ENCODE data around the gene CAMTA1.
"Not testable (repeated sequence)": the region's sequence is repeated elsewhere in the genome, so short reads cannot be mapped to it uniquely, and the experiment has no call there.

Gene CAMTA1

GRCh38 chr1:7128293-7128692, 343.0 kb downstream of the CAMTA1 start:
- DNase-seq, result no peak

DNA sequence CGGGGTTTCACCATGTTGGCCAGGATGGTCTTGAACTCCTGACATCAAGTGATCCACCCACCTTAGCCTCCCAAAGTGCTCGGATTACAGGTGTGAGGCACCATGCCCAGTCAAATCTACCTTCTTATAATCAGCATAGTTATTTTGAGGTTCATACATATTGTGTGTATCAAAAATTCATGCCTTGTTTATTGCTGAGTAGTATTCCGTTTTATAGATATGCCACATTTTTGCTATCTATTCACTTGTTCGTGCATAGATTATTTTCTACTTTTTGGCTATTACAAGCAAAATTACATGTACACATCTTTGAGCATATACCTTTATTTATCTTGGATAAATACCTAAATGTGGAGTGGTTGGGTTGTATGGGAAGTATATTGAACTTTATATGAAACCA, 344.9 kb downstream of the CAMTA1 start:
- DNase-seq, result no peak

DNA sequence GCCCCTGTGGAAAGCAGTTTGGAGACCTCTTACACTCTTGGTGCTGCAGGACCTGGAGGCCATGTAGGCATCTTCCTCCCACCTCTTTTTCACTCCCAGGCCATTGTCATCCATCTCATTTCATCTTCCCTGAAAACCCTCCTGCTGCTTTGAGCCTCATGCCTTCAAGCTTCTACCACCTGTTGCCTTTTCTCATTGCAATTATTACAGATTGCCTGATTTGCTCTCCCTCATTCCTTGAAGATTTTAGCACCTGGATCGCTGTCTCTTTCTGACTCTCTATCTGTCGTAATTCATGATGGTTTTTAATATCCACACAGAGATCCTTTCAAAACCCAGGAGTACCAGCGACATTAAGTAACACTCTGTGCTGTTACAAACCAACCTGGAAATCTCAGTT, 350.2 kb downstream of the CAMTA1 start:
- DNase-seq, result no peak

DNA sequence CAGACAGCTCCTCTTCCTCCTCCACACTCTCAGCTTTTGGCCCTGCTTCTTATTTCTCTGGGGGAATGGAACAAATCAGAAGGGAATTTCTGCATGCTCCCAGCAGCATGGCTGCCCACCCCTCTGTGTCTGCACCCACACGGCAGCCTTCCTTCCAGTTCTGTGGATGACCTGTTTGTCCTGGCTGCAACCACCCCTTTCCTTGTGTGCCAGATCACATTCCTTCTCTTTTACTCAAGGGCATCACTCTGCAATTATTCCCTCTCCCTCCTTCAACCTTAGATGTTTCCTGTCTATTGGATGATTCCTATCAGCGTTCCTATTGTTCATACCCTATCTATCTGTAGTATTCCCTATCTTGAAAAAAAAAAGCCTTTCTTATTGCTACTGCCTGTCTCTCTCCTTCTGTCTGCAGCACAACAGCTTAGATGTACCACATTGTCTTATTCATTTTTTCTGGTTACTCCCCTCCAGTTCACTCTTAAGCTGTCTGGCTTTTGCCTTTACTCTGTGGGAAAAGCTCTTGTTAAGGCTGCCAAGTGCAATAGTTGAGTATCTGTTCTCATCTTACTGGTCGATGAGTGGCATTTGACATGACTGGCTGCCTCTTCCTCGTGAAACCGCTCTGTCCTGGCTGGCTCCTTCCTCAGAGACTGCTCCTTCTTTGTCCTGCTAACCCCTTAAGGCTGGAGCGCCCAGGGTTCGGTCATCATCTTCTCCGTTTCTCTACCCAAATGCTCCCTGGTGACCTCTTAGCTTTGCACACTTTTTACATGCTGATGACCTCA, 351.1 kb downstream of the CAMTA1 start:
- DNase-seq, result no peak

GRCh38 chr1:7140251-7140650, 355.0 kb downstream of the CAMTA1 start:
- no peak for DNase-seq

DNA sequence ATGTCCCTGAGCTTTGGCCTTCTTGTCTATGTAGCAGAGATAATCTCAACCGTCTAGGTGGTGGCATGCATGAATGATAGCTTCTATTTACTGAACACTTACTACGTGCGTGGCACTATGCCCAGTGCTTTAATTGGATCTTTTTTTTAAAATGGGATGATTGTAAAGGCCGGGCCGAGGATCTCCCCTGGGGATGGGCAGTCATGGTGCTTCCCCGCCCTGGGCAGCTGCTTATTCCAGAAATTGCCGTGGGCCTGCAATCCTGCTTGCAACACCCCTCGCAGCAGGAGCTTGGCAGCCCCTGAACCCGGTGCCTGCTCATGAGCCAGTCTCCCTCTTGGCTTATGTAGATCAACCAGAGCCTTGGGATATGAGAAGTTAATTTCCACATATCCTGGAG, 360.7 kb downstream of the CAMTA1 start:
- DNase-seq, result no peak

GRCh38 chr1:7146710-7147109, 361.5 kb downstream of the CAMTA1 start:
- DNase-seq, result no peak

GRCh38 chr1:7147581-7148282, 362.5 kb downstream of the CAMTA1 start:
- not testable (repeated sequence) for DNase-seq

GRCh38 chr1:7149080-7149838, 364.0 kb downstream of the CAMTA1 start:
- no peak for DNase-seq

- no peak for DNase-seq
These were observed 365.5 kb downstream of the CAMTA1 start for GRCh38 chr1:7150724-7151280.

DNA sequence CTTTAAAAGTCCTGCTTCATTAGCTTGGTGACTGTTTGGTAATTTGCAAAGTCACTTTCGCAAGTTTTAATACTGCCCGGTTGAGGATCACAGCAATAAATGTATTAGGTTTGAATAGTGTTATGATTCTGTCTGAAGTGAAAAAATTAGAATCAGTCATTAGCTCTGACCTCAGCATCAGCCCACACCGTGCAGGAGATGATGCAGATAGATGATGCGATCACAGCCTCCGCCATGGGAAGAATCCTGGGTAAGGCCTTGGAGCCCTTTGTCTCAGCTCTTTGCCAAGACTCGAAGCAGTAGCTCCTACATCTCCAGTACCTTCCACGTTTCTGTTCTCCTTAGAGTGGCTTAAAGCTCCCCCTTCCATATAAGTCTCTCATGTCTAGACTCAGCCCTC, 366.7 kb downstream of the CAMTA1 start:
- DNase-seq, result no peak

DNA sequence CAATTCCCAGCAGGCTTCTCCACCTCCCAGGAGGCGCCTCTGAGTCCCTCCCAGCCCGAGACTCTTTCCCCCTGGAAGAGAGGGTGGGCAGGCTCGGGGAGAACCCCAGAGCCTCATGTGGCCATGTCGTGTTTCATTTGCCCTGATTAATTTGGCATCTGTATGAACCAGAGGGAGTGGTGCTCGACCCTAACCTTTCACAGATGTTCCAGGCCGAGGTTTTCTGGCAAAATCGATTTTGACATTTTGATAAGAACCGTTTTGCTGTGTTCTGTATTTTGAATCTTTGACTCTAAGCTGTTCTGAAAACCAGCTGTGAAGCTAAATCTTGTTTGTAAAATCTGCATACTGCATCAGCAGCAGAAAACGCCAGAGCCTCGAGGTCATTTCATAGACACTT, 367.4 kb downstream of the CAMTA1 start:
- DNase-seq, result no peak

DNA sequence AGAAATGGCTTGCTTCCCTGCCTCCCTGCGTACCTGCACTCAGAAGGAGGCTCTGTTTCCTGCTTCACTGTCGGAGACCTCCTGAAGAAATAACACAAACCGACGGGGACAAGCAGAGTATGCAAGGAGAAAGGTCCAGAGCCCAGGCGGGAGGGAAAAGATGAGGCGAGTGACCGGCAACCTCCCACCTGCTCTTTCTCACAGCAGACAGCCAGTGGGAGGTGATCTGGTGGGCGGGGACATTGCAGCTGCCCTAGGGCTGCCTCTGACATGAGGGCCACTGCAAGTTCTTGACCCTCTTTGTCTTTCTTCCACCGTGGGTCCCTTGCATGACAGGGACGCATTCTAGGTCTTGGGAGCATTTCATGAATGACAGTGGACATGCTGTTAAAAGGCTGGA, 368.2 kb downstream of the CAMTA1 start:
- DNase-seq, result no peak

DNA sequence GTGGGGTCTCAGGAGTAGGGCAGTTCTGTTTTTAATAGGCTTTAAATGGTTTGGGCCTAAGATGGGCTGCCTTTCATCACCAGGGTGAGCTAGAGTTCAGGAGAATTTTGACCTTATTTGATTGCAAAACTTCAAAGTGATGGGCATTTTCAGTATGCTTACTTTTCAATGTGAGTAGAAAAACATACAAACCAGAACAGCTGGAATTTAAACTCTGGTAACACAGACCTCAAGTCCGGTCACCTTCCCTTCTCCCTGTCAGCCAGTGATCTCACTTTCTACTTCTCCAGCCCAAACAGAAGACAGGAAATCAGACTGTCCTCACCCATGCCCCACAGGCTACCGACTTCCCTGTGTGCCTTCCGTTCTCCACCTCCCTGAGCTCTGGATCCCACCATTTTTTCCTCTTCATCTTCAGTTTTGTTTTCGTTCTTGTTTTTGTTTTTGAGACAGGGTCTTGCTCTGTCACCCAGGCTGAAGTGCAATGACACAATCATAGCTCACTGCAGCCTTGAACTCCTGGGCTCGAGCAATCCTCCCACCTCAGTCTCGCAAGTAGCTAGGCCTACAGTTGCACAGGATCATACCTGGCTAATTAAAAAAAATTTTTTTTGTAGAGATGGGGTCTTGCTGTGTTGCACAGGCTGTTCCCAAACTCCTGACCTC, 374.0 kb downstream of the CAMTA1 start:
- DNase-seq, result no peak

GRCh38 chr1:7168554-7168953, 383.3 kb downstream of the CAMTA1 start:
- not testable (repeated sequence) for DNase-seq

DNA sequence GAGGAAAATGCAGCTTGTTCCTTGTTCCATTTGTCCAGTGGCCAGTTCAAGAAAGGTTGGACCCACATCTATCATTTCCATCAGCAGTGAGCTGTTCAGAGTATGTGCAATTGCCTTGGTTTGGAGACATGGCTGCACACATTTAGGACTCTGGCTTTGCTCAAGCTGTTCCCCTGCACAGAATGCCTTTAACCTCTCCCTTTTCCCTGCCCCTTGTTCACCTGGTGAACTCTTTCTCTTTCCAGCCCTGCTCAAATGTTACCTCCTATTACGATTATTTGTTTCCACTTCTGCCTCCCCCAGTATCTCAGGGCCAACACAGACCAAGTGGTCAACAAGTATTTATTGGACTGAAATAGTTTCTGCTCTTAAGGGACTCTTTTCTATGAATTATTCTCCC, 385.9 kb downstream of the CAMTA1 start:
- no peak for DNase-seq

DNA sequence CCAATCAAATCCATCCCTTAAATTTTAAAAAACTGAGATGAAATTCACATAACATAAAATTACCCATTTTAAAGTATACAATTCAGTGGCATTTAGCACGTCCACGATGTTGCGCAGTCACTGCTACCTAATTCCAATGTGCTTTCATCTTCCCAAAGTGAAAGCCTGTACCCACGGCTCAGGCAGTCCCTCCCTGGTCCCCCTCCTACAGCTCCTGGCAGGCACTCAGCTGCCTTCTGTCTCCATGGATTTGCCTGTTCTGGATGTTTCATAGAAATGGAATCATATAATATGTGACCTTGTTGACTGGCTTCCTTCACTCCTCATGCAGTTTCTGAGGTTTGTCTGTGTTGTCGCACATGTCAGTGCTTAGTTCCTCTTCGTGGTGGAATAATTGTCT, 386.3 kb downstream of the CAMTA1 start:
- no peak for DNase-seq

DNA sequence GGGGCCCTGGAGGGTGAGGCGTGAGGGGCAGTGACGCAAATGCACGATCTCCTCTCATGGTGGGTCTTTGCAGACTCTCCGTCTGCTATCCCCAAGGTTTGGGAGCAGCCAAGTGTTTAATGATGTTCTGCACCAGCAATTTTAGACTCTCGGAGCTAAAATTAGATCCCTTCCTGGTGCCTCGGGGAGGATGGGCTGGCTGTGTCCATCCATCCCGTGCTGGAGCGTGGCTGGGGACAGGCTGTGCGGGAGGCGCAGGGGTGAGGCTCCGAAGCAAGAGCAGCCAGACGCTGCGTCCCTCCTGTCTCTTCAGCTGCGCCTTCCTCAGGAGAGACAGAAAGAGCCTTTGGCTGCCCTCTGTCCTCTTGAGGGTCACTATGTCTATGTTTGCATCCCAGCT, 387.6 kb downstream of the CAMTA1 start:
- no peak for DNase-seq

GRCh38 chr1:7174561-7174960, 389.3 kb downstream of the CAMTA1 start:
- no peak for DNase-seq

- no peak for DNase-seq
These were observed 390.0 kb downstream of the CAMTA1 start for GRCh38 chr1:7174980-7175906.

- no peak for DNase-seq
These were observed 391.8 kb downstream of the CAMTA1 start for GRCh38 chr1:7177021-7177420.
